A549 (cell line): ENCODE measurements around the gene CYP4F8. TPM values are rescaled to one million over a fixed set of nuclear protein-coding genes. Genes with fewer than 3 reads are reported as not detected.

ENCODE experiments used
- ATAC-seq, 2 experiments: fragments of 200-7000 bp in 1 of 2; fragments of >200 bp in 1 of 2; cut with Nextera tagmentation in 1 of 2; cut with Tn5 transposase in 1 of 2; 3 replicates each; pipeline versions ENCODE4 v1.8.0 to v1.9.1; 2018 to 2020; ENCODE audit warnings: mild to moderate bottlenecking in 1 of 2, moderate library complexity in 1 of 2
- CTCF ChIA-PET: fragments of 300-600 bp; sonication (Branson Sonifier 250); formaldehyde crosslinking; extraction: SDS; loops from one replicate; lab custom pipeline; 2021; ENCODE audit warnings: antibody characterized with exemption, inconsistent platforms; lab: Yijun Ruan, JAX
- POLR2A ChIA-PET: fragments of 350-600 bp; formaldehyde crosslinking; extraction: SDS; loops from one replicate; lab custom pipeline; 2021; ENCODE audit warnings: antibody characterized with exemption, inconsistent platforms; lab: Yijun Ruan, JAX
- DNase-seq, 2 experiments: peaks; one replicate each; pipeline versions ENCODE4 v3.0.0 to v3.0.0-alpha.2; 2011 to 2016; ENCODE audit warnings: low read depth in 1 of 2, low spot score in 1 of 2
- FAIRE-seq: peaks from 2 replicates; lab custom pipeline; 2011; peaks lifted over from hg19 to GRCh38; lab: Jason Lieb, UNC
- H3K27ac ChIP-seq, 2 experiments: fragments of >200 bp; sonication (Bioruptor Twin); formaldehyde crosslinking; 3 replicates each; pipeline ENCODE4 v1.5.1; 2016 to 2017
- H3K4me1 ChIP-seq: fragments of >200 bp; sonication (Bioruptor Twin); formaldehyde crosslinking; 3 replicates; pipeline ENCODE4 v1.6.1; 2016
- H3K4me2 ChIP-seq: fragments of >200 bp; sonication (Bioruptor Twin); formaldehyde crosslinking; 3 replicates; pipeline ENCODE4 v1.6.1; 2016
- H3K4me3 ChIP-seq: fragments of >200 bp; sonication (Bioruptor Twin); formaldehyde crosslinking; 3 replicates; pipeline ENCODE4 v1.5.1; 2016
- H3K9me3 ChIP-seq: fragments of >200 bp; sonication (Bioruptor Twin); formaldehyde crosslinking; 3 replicates; pipeline ENCODE4 v1.6.1; 2016
- ATOH8 ChIP-seq: fragments of 250-450 bp; sonication (Bioruptor Pico); IDR thresholded peaks from 2 replicates; pipeline ENCODE4 v1.5.0; 2020; ENCODE audit warnings: low read depth, mild to moderate bottlenecking, moderate library complexity
- BCL3 ChIP-seq: fragments of >200 bp; sonication (Bioruptor Twin); formaldehyde crosslinking; IDR thresholded peaks from 3 replicates; pipeline ENCODE4 v1.6.1; 2016
- CEBPB ChIP-seq, 2 experiments: fragments of >200 bp in 1 of 2; sonication (Bioruptor Twin) in 1 of 2; formaldehyde crosslinking in 1 of 2; IDR thresholded peaks; 2 replicates each; pipeline ENCODE4 v1.6.1; 2012 to 2016
- CHD4 ChIP-seq: fragments of 200-600 bp; sonication (generic); IDR thresholded peaks from 2 replicates; pipeline ENCODE4 v1.6.1; 2016; ENCODE audit warnings: antibody characterized with exemption, mild to moderate bottlenecking, borderline replicate concordance
- E2F6 ChIP-seq: IDR thresholded peaks from 2 replicates; pipeline ENCODE4 v1.6.1; 2012; ENCODE audit warnings: low read depth, borderline replicate concordance
- ELK1 ChIP-seq: fragments of 150-350 bp; IDR thresholded peaks from 2 replicates; pipeline ENCODE4 v1.6.1; 2014; ENCODE audit warnings: low read depth, mild to moderate bottlenecking, low read length
- EP300 ChIP-seq, 2 experiments: fragments of >200 bp; sonication (Bioruptor Twin); formaldehyde crosslinking; IDR thresholded peaks; 2 replicates in 1 of 2; 3 replicates in 1 of 2; pipeline ENCODE4 v1.6.1; 2016 to 2017
- GATA3 ChIP-seq: IDR thresholded peaks from 2 replicates; pipeline ENCODE4 v1.6.1; 2012; ENCODE audit warnings: borderline replicate concordance
- HMGXB4 ChIP-seq: fragments of 250-450 bp; sonication (Bioruptor Pico); IDR thresholded peaks from 2 replicates; pipeline ENCODE4 v1.5.0; 2021; ENCODE audit warnings: mild to moderate bottlenecking, moderate library complexity, borderline replicate concordance
- JUN ChIP-seq, 2 experiments: fragments of >200 bp; sonication (Bioruptor Twin); formaldehyde crosslinking; IDR thresholded peaks; 2 replicates in 1 of 2; 3 replicates in 1 of 2; pipeline ENCODE4 v1.6.1; 2016 to 2017
- KDM5A ChIP-seq: fragments of 200-600 bp; sonication (generic); IDR thresholded peaks from 2 replicates; pipeline ENCODE4 v1.6.1; 2016; ENCODE audit warnings: antibody characterized with exemption, mild to moderate bottlenecking
- MAFK ChIP-seq: fragments of 450-650 bp; IDR thresholded peaks from 2 replicates; pipeline ENCODE4 v1.6.1; 2014; ENCODE audit not compliant: partially characterized antibody
- NPAS2 ChIP-seq: fragments of 250-450 bp; sonication (Bioruptor Pico); IDR thresholded peaks from 2 replicates; pipeline ENCODE4 v1.8.0; 2022; ENCODE audit warnings: mild to moderate bottlenecking, moderate library complexity, borderline replicate concordance
- RAD21 ChIP-seq, 2 experiments: fragments of >200 bp in 1 of 2; sonication (Bioruptor Twin) in 1 of 2; formaldehyde crosslinking in 1 of 2; IDR thresholded peaks in 1 of 2; conservative IDR thresholded peaks in 1 of 2; 2 replicates in 1 of 2; 3 replicates in 1 of 2; pipeline ENCODE4 v1.6.1; 2012 to 2018; ENCODE audit warnings: inconsistent platforms in 1 of 2
- TP53 ChIP-seq: fragments of 250-450 bp; sonication (Bioruptor Pico); IDR thresholded peaks from 2 replicates; pipeline ENCODE4 v1.5.0; 2021; ENCODE audit warnings: mild to moderate bottlenecking, moderate library complexity
- ZFP36 ChIP-seq: fragments of 450-650 bp; IDR thresholded peaks from 2 replicates; pipeline ENCODE4 v1.6.1; 2014; ENCODE audit warnings: borderline replicate concordance; ENCODE audit not compliant: partially characterized antibody
- WGBS: methylation state at CpG from one replicate; pipeline ENCODE4 v1.1.6; 2017; ENCODE audit errors: missing lambda C conversion rate; 5-methylcytosine and 5-hydroxymethylcytosine counted together
- polyA plus RNA-seq, 4 experiments: library from polyadenylated mRNA; depleted of rRNA in 3 of 4; stranded (reverse); fragments of >200 nt; fragmentation: RNase III in 1 of 4; extraction: RNeasy Plus Mini Kit Qiagen cat#74134 plus additional on column Dnase treatment in 1 of 4; gene quantifications; 2 replicates in 3 of 4; 3 replicates in 1 of 4; pipeline ENCODE4 v1.2.3, GENCODE V29; 2011 to 2017

CYP4F8 gene
- polyA plus RNA-seq, 2 of the 4 experiments (the other 2 are of a cell fraction): not detected

GRCh38 chr19:15671891-15672579 lies 57.0 kb downstream of the CYP4F8 start:
- 62% methylated on average over 9 of the region's 10 CpGs for WGBS
- H3K4me3 ChIP-seq: no peak overlapping the region
- H3K4me1 ChIP-seq: peaks cover 14% of the 10 kb centered on the region; the same call in 2 of the 3 replicates
- DNase-seq (peak in 1 of 2 experiments; percentile 4), ATAC-seq (peak in 1 of 2 experiments; percentile 5; a peak in 2 of 6 replicates), FAIRE-seq (no peak)
- H3K9me3 ChIP-seq: no peaks in the 10 kb centered on the region
- CTCF ChIA-PET: interaction anchor here (1.0 kb wide), 1 partner anchor 41 kb away, joined by 3 read pairs; no protein-coding TSS in a partner anchor
- POLR2A ChIA-PET: no interaction called here
- H3K4me2 ChIP-seq: peak overlapping the region; percentile 58
- peak overlapping the region; percentile 58 to 80 for H3K27ac ChIP-seq
- TF ChIP-seq RAD21 (conservative IDR thresholded peaks at IDR 0.05 in 1 of 2, IDR thresholded peaks at IDR 0.05 in 1 of 2) (no peak), HMGXB4 (CRISPR knock-in tag) (no peak), MAFK (no peak), EP300 (IDR thresholded peaks at IDR 0.05) (no peak), GATA3 (no peak), CHD4 (0 out of 2 replicates have a peak, but pooled peaks have one; percentile 10), BCL3 (no peak), KDM5A (no peak)

GRCh38 chr19:15672580-15673175 lies 57.7 kb downstream of the CYP4F8 start, which contains the start of gene CYP4F12:
Gene CYP4F12 (plus strand): TSS chr19:15673087. CDS start chr19:15673530, 443 bp downstream.
- ChIA-PET CTCF (interaction anchor here (0.6 to 1.0 kb wide), 2 partner anchors 42 to 233 kb away, joined by 3 read pairs; no protein-coding TSS in a partner anchor), POLR2A (no interaction called here)
- Histone ChIP-seq H3K27ac (peak within 1 kb of the TSS; percentile 58 to 80), H3K4me1 (peaks cover 14% of the 10 kb centered on the region; the same call in 2 of the 3 replicates), H3K4me2 (peak within 1 kb of the TSS; percentile 58), H3K9me3 (no peaks in the 10 kb centered on the region), H3K4me3 (peak within 1 kb of the TSS; percentile 6; the same call in 1 of the 3 replicates)
- no peak for FAIRE-seq
- peak; percentile 36 to 84 for DNase-seq
- WGBS: 0% methylated on average over 5 of the region's 6 CpGs
- peak; percentile 83 to 93 for ATAC-seq
- no peak for TF ChIP-seq NPAS2
- no peak for TF ChIP-seq ATOH8 (CRISPR knock-in tag)
- TF ChIP-seq ELK1: no peak
- TF ChIP-seq CEBPB (IDR thresholded peaks at IDR 0.05): no peak
- TF ChIP-seq TP53 (CRISPR knock-in tag): no peak
- TF ChIP-seq ZFP36: no peak
- TF ChIP-seq JUN (IDR thresholded peaks at IDR 0.05): no peak
- no peak for TF ChIP-seq HMGXB4 (CRISPR knock-in tag)
- no peak for TF ChIP-seq MAFK
- TF ChIP-seq E2F6: no peak
- no peak for TF ChIP-seq RAD21 (conservative IDR thresholded peaks at IDR 0.05 in 1 of 2, IDR thresholded peaks at IDR 0.05 in 1 of 2)
- no peak for TF ChIP-seq EP300 (IDR thresholded peaks at IDR 0.05)
